GM18909 (cell line): Measurements from ENCODE around the gene GRIA1.
"Not testable (repeated sequence)": the region's sequence is repeated elsewhere in the genome, so short reads cannot be mapped to it uniquely, and the experiment has no call there.

Source experiments
- ATAC-seq: cut with Tn5 transposase; IDR thresholded peaks from one replicate; pipeline ENCODE4 v1.9.1; 2021; ENCODE audit warnings: mild to moderate bottlenecking; ENCODE audit not compliant: unreplicated experiment, poor library complexity

Gene GRIA1

DNA sequence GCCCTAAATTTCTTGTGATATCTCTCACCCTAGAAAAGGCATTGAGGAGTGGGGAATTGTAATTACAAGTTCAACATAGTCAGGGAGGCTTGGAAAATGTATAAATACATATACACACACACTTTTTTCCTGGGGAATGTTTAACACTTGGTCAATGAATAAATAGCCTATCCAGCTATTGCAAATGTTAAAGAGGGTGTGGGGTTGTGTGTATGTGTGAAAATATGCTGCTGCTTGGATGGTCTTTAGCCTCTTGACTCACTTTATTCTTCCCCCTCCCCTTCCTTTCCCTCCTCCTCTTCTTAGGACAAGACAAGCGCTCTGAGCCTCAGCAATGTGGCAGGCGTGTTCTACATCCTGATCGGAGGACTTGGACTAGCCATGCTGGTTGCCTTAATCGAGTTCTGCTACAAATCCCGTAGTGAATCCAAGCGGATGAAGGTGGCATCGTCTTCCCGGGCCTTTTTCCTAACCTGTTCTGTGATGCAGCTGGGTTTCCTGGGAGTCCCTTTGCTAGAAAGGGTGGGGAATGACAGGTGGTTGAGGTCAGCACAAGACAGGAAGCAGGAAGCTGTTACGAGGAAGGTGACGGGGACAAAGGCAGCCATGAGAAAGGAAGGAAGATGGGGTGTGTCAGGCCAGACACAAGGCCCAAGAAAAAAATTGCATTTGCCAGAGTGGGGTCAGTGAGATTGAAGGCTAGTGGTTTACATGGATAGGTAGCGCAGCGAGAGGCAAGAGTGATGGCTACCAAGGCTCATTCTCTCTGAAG lies 311.8 kb downstream of the GRIA1 start:
- ATAC-seq = no peak

DNA sequence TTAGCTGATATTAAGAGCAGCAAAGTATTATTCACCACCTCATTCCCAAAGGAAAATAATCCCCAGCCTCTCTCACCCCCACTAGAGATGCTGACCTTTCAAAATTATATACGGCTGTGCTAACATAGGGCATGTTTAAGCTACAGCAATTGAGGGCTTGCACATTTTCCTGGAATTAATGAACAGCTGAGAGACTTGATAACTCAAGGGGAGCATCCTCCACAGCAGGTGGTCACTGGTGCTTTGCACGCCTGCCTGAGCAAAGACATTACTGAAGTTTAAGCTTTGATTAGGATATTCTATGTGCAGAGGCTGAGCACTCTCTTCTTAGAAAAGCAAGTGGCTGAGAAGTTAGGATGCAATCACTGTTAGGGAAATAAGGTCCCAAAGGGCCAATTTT lies 317.3 kb downstream of the GRIA1 start:
- ATAC-seq = no peak

DNA sequence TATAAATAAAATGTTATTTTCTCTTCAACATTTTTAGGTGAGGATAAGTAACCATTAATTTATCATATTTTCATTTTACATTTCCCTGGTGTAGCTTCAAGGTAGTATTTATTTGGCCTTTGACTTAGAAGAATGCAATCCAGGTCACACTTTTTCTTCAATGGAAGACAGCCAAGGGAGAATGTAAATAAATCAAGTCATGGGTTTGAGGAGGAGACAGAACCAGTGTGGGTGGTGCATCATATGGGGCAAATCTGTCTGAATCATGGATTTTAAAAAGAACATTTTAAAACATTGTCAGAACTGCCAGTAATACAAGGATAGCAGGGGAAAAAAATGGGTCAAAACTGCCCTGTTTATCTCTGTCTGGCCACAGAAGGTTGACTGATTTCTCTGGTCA lies 318.7 kb downstream of the GRIA1 start:
- no peak for ATAC-seq

DNA sequence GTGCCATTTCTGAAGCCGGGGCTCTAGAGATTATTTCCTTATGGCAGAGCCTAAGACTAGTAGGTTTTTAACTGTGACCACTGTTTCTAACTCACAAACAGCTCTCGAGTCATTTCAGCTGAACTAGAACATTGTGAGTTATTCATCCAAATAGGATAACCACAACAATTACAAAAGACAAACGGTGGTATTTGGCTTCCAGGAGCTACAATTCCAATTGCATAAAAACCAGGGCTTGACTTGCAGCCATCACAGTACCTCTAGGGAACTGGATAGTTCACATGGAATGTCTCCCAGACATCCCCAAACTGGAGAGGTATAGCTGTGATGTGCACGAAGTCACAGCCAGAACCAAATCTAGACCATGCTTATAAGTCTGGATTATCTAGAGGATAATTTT lies 323.4 kb downstream of the GRIA1 start:
- ATAC-seq = no peak

DNA sequence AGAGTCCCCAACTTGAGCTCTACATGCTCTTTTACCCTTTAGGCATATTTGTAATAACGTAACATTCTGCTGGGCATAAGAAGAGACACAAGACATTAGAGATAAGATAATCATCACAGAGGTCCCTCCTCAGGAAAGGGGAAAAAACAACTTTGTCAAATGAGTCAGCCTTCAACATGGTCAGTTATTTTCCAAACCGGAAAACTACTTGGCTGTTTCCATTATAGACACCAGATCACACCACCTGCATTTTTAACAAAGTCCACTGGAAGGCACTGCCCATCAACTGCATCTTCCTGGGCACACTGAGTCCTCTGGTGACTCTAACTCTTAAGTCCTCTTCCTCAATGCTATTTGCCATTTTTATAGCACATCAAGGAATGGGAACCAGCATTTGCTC lies 326.4 kb downstream of the GRIA1 start:
- no peak for ATAC-seq

DNA sequence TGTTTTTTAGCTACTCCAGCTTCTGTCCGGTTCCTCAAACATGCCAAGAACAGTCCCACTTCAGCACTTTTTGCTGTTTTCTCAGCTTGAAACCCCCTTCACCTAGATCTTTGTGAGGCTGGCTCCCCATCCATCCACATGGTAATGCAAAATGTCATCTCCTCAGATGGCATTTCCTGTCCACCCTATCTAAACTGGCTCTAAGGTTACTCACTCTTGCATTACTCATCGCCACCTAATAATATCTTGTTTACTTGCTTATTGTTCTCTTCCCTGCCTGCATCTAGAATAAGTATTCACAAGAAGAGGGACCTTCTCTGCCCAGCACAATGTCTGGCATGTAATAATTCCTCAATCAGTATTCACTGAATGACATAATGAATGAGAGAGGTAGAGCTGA lies 328.2 kb downstream of the GRIA1 start:
- no peak for ATAC-seq

DNA sequence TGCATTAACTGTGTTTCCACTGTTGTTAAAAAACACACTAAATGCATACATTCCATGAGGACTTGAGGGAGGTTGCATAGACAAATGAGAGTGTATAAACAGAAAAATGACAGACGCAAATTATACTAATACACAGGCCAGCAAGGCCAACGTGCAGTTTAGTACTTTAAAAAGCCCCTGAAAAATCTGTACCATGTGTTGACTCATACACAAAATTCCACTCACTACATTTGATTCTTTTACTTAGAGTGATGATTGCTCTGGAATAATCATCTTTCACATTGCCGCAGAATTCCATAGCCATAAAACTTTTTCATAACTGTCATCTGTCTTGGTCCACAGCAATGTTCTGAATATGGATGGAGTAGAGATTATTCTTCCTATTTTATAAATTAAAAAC lies 332.6 kb downstream of the GRIA1 start:
- ATAC-seq = no peak

DNA sequence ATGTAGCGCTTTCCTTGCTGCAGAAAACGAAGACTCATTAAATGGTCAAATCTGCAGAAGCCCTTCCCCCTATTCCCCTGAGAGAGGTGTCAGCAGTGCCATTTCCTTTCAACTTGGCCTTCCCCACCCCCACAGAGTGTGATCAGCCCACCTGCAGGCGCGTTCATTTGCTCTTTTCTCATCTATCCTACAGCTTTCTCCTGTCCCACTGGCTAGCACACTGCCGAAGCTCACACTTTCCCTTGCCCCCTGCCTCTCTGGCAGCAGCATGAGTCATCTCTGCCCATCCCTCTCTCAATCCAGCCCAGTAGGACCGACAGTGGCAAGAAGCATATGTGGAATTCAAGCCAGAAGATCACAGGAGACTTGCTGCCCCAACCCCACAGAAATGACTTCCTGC lies 334.4 kb downstream of the GRIA1 start:
- no peak for ATAC-seq

DNA sequence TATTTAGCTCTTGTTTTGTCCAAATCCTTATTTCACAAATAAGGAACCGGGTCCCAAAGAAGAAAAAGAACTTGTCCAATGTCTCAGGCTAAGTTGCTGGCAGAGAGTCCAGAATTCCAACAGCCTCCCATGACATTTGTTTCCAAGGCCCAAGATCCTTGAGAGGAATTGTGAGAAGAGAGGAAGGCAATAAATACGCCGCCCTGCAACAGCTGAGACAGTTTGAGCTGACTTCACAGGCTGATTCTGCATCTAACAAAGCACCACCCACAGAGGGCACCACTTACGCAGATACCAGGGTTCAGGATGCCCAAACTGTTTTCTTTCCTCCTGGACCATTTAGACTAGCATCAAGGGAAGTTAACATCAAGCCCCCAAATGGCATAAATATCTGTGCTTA lies 336.9 kb downstream of the GRIA1 start:
- no peak for ATAC-seq

DNA sequence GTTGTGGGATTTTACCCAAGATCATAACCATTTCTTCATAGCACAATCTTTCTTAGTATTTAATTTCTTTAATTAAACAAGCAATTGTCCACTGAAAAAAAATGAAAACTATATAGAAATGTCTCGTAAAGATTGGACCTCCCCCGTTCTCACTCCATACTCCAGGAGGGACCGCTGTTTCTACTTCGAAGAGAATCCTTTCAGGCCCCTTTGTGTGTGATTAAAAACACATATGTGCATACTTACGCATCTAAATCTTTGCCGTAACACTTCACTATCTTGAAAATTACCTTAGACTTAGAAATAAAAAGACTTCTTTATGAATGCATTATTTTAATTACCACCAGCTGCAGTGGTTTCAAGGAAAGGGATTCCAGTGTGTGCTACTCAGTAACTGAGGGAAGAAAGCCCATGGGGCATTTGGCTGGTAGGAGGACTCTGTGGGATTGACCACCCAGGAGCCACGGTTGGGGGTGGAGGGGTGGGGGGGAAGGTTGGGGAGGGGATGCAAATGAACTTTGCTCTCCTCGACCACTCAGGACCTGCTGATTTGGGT lies 339.1 kb downstream of the GRIA1 start:
- no peak for ATAC-seq

DNA sequence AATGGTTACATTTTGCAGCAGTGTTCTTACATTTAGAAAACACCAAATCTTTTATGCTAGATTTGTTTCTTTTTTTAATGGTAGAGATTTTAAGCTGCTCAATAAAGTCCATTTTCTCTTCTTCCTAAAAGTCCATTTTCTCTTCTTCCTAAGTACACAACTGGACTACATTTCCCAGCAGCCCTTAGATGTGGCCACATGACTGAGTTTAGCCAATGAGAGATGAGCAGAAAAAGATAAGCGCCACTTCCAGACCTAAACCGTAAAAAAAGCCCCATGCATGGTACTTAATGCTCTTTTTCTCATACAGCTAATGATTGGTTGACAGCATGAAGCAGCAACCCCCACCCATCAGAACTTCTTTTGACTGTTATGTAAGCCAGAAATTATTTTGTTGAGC lies 341.5 kb downstream of the GRIA1 start:
- ATAC-seq = peak; percentile 78

DNA sequence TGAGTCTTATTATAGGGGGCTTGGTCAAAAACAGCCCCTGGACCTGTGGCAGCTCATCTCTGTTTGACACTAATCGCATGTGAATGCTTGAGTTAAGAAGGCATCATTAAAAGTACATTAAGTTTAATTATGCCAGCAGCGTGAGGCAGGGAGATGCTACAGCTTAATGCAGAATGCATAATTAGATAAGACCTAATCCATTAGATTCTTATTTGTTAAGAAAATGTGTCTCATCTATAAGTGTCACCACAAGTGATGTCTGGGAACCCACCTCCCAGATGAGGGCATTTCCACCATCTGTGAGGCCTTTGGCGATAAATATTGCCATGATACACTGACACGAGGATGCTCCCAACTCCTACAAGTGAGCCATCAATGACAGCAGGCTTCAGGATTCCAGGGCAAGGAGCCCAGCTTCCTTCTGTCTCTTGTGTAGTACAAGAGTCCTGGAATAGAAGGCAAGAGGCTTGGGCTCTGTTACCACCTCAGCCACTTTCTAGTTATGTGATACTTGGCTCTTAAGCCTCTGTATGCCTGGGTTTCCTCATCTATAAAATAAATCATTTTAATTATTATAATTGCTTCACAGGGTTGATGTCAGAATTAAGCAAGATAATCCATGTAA lies 345.5 kb downstream of the GRIA1 start:
- ATAC-seq = no peak

DNA sequence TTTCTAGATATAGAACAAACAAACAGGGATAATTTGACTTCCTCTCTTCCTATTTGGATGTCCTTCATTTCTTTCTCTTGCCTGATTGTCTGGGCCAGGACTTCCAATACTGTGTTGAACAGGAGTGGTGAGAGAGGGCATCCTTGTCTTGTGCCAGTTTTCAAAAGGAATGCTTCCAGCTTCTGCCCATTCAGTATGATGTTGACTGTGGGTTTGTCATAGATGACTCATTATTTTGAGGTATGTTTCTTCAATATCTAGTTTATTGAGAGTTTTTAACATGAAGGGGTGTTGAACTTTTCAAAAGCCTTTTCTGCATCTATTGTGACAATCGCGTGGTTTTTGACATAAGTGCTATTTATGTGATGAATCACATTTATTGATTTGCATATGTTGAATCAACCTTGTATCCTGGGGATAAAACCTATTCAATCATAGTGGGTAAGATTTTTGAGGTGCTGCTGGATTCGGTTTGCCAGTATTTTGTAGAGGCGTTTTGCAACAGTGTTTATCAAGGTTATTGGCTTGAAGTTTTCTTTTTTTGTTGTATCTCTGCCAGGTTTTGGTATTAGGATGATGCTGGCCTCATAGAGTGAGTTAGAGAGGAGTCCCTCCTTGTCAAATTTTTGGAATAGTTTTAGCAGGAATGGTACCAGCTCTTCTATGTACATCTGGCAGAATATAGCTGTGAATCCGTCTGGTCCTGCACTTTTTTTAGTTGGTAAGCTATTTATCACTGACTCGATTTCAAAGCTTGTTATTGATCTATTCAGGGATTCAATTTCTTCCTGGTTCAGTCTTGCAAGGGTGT lies 359.0 kb downstream of the GRIA1 start:
- ATAC-seq = not testable (repeated sequence)

DNA sequence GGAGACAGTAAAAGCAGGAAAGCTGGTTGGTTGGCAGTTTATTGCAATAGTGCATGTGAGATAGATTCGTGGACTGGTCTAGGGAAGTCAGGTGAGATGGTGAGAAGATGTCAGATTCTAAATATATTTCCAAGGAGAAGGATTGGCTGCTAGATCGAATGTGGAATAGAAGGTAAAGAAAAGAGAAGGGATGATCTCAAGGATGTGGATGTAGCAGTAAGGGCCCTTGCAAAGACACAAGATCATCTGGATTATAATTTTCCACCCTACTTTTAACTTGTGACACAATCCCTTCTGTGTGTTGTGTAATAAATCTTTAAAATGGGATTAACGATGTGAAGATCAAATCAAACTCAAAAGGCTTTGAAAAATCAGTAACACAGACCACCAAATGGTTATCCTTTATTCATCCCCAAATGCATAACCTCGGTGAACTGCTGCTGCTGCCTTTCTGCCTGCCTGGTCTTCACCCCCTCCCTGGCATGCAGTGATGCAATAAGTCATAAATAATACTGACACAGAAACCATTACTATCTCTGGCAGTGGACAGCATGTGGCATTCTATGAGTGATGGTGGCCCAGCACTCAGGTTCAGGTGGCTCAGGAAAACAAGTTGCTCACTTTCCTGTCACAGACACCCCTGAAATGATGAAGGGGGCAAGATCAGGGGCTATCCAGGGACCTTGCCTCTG lies 369.9 kb downstream of the GRIA1 start:
- ATAC-seq = no peak

DNA sequence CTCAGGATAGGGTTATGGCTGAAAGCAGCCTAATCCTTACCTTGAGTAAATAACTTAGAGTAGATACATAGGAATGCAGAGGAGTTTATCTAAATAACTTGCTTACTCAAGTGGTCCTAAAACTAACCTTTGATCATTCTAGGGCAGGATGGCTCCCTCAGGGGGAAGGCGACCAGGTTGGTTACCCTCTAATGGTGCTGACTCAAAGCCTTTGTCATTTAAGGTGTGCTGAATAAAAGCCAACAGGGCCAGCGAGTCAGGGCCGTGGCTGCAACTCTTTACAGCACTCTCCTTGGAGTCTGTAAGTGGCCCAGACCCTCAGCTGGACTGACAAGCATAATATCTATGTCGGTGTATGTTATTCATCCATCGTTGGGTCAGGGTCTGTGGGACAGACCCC lies 372.4 kb downstream of the GRIA1 start:
- ATAC-seq = not testable (repeated sequence)
